ENCODE results near the gene MPO. TPM values are rescaled to one million over a fixed set of nuclear protein-coding genes. Genes with fewer than 3 reads are reported as not detected.

Gene MPO
- total RNA-seq, 2 donors from 2014 or later = not detected

- TF ChIP-seq CTCF (conservative IDR thresholded peaks at IDR 0.05) = peak; percentile 84
- H3K9ac ChIP-seq (ENCODE audit: extremely low read depth, low read length, poor library complexity, severe bottlenecking) = no peak overlapping the region
- H3K27me3 Mint-ChIP-seq (ENCODE audit: insufficient read depth) = no peaks in the 10 kb centered on the region
- no peak overlapping the region for H3K4me3 Mint-ChIP-seq
- no peaks in the 10 kb centered on the region for H3K27me3 ChIP-seq (ENCODE audit: control insufficient read depth, insufficient read depth, low read length, poor library complexity, severe bottlenecking)
- peak; percentile 96 for DNase-seq
- H3K27ac ChIP-seq (ENCODE audit: low read depth, low read length) = no peak overlapping the region
- no peak overlapping the region for H3K27ac Mint-ChIP-seq
- no peaks in the 10 kb centered on the region for H3K4me1 ChIP-seq (ENCODE audit: control insufficient read depth, insufficient read depth, low read length)
- no peaks in the 10 kb centered on the region for H3K4me1 Mint-ChIP-seq
- WGBS, 2 experiments (ENCODE audit: insufficient coverage in 1 of 2, insufficient read length in 1 of 2) = 85 to 87% methylated on average over 23 to 32 of the region's 32 CpGs
- peaks cover 3% of the 10 kb centered on the region for H3K36me3 Mint-ChIP-seq (ENCODE audit: low read depth)
- no peaks in the 10 kb centered on the region for H3K36me3 ChIP-seq (ENCODE audit: control insufficient read depth, insufficient read depth, low read length)
- no peak overlapping the region for H3K4me3 ChIP-seq (ENCODE audit: low read length)
- H3K9me3 Mint-ChIP-seq = no peaks in the 10 kb centered on the region
- no peaks in the 10 kb centered on the region for H3K9me3 ChIP-seq (ENCODE audit: control insufficient read depth, low read length)
Measured at GRCh38 chr17:58308173-58308984, 27.6 kb upstream of the MPO start.

GRCh38 chr17:58307468-58308172 lies 26.9 kb upstream of the MPO start:
- no peak for TF ChIP-seq CTCF (conservative IDR thresholded peaks at IDR 0.05)
- Mint-ChIP-seq H3K4me1 (no peaks in the 10 kb centered on the region), H3K9me3 (no peaks in the 10 kb centered on the region), H3K4me3 (no peak overlapping the region), H3K36me3 (ENCODE audit: low read depth) (peaks cover 3% of the 10 kb centered on the region), H3K27me3 (ENCODE audit: insufficient read depth) (no peaks in the 10 kb centered on the region), H3K27ac (no peak overlapping the region)
- no peak overlapping the region for H3K27ac ChIP-seq (ENCODE audit: low read depth, low read length)
- H3K36me3 ChIP-seq (ENCODE audit: control insufficient read depth, insufficient read depth, low read length) = no peaks in the 10 kb centered on the region
- 90 to 91% methylated on average over 7 to 20 of the region's 20 CpGs for WGBS, 2 experiments (ENCODE audit: insufficient coverage in 1 of 2, insufficient read length in 1 of 2)
- no peaks in the 10 kb centered on the region for H3K27me3 ChIP-seq (ENCODE audit: control insufficient read depth, insufficient read depth, low read length, poor library complexity, severe bottlenecking)
- no peaks in the 10 kb centered on the region for H3K9me3 ChIP-seq (ENCODE audit: control insufficient read depth, low read length)
- no peaks in the 10 kb centered on the region for H3K4me1 ChIP-seq (ENCODE audit: control insufficient read depth, insufficient read depth, low read length)
- peak; percentile 53 for DNase-seq
- no peak overlapping the region for H3K4me3 ChIP-seq (ENCODE audit: low read length)
- H3K9ac ChIP-seq (ENCODE audit: extremely low read depth, low read length, poor library complexity, severe bottlenecking) = no peak overlapping the region

GRCh38 chr17:58306131-58306951 lies 25.6 kb upstream of the MPO start:
- Mint-ChIP-seq H3K9me3 (no peaks in the 10 kb centered on the region), H3K4me3 (no peak overlapping the region), H3K36me3 (ENCODE audit: low read depth) (peaks cover 3% of the 10 kb centered on the region), H3K27ac (no peak overlapping the region), H3K4me1 (no peaks in the 10 kb centered on the region), H3K27me3 (ENCODE audit: insufficient read depth) (no peaks in the 10 kb centered on the region)
- Histone ChIP-seq H3K4me3 (ENCODE audit: low read length) (no peak overlapping the region), H3K9me3 (ENCODE audit: control insufficient read depth, low read length) (no peaks in the 10 kb centered on the region), H3K36me3 (ENCODE audit: control insufficient read depth, insufficient read depth, low read length) (no peaks in the 10 kb centered on the region), H3K27me3 (ENCODE audit: control insufficient read depth, insufficient read depth, low read length, poor library complexity, severe bottlenecking) (no peaks in the 10 kb centered on the region), H3K9ac (ENCODE audit: extremely low read depth, low read length, poor library complexity, severe bottlenecking) (no peak overlapping the region), H3K27ac (ENCODE audit: low read depth, low read length) (no peak overlapping the region), H3K4me1 (ENCODE audit: control insufficient read depth, insufficient read depth, low read length) (no peaks in the 10 kb centered on the region)
- TF ChIP-seq CTCF (conservative IDR thresholded peaks at IDR 0.05) = no peak
- no peak for DNase-seq
- 89 to 90% methylated on average over 11 to 19 of the region's 19 CpGs for WGBS, 2 experiments (ENCODE audit: insufficient coverage in 1 of 2, insufficient read length in 1 of 2)
